Muscle of leg (tissue), 11 donors: Measurements from ENCODE around the gene VGF. TPM values are rescaled to one million over a fixed set of nuclear protein-coding genes. Genes with fewer than 3 reads are reported as not detected.

Experiments
- DNase-seq: peaks from one replicate; pipeline ENCODE4 v3.0.0; 2013
- H3K27ac ChIP-seq: one replicate; pipeline ENCODE4 v1.5.1; 2013; ENCODE audit warnings: mild to moderate bottlenecking, low read length, control low read depth
- H3K27me3 ChIP-seq: one replicate; pipeline ENCODE4 v1.6.1; 2013; ENCODE audit warnings: low read length; ENCODE audit not compliant: control insufficient read depth, insufficient read depth
- H3K36me3 ChIP-seq: one replicate; pipeline ENCODE4 v1.6.1; 2013; ENCODE audit warnings: low read length; ENCODE audit not compliant: control insufficient read depth, insufficient read depth
- H3K4me1 ChIP-seq: one replicate; pipeline ENCODE4 v1.6.1; 2013; ENCODE audit warnings: low read length; ENCODE audit not compliant: control insufficient read depth, insufficient read depth
- H3K4me3 ChIP-seq: one replicate; pipeline ENCODE4 v1.5.1; 2013; ENCODE audit warnings: low read length, control low read depth
- H3K9me3 ChIP-seq: replicated peaks from 2 replicates; pipeline ENCODE4 v1.6.1; 2013; ENCODE audit warnings: low read depth, low read length; ENCODE audit not compliant: control insufficient read depth
- WGBS: methylation state at CpG from one replicate; pipeline ENCODE4 v1.1.5; 2013; ENCODE audit warnings: missing lambda C conversion rate; ENCODE audit not compliant: insufficient coverage; 5-methylcytosine and 5-hydroxymethylcytosine counted together
- polyA plus RNA-seq, 8 donors: library from polyadenylated mRNA; unstranded; fragments of 120-200 nt; gene quantifications; one replicate each; pipeline versions ENCODE4 v1.2.1 to v1.2.3, GENCODE V29; 2013; ENCODE audit warnings: inconsistent platforms in 1 of 8, low replicate concordance in 1 of 8; ENCODE audit not compliant: insufficient read length in 8 of 8, insufficient read depth in 1 of 8
- total RNA-seq: library from RNA; stranded (reverse); fragments of 120-200 nt; gene quantifications from one replicate; pipeline ENCODE4 v1.2.4, GENCODE V29; 2013

The VGF gene
- total and polyA plus RNA-seq, 9 donors = 0.08 TPM; not detected in 8

- Histone ChIP-seq H3K27me3 (peaks cover 8% of the 10 kb centered on the region), H3K27ac (no peak overlapping the region), H3K4me1 (peaks cover 11% of the 10 kb centered on the region), H3K4me3 (no peak overlapping the region), H3K36me3 (peaks cover 30% of the 10 kb centered on the region), H3K9me3 (no peaks in the 10 kb centered on the region)
- 68% methylated on average over 10 of the region's 14 CpGs for WGBS
- DNase-seq = no peak
Measured at GRCh38 chr7:101156866-101157589, 8.3 kb downstream of the VGF start.

- H3K4me1 ChIP-seq = peaks cover 11% of the 10 kb centered on the region
- no peak overlapping the region for H3K4me3 ChIP-seq
- no peaks in the 10 kb centered on the region for H3K9me3 ChIP-seq
- 66% methylated on average over 3 of the region's 6 CpGs for WGBS
- peaks cover 30% of the 10 kb centered on the region for H3K36me3 ChIP-seq
- H3K27ac ChIP-seq = no peak overlapping the region
- no peak for DNase-seq
- peaks cover 2% of the 10 kb centered on the region for H3K27me3 ChIP-seq
Measured at GRCh38 chr7:101156277-101156676, 9.1 kb downstream of the VGF start.

GRCh38 chr7:101155303-101155702 is 10.1 kb downstream of the VGF start:
- Histone ChIP-seq H3K9me3 (no peaks in the 10 kb centered on the region), H3K4me3 (peak overlapping the region; percentile 75), H3K27me3 (peaks cover 2% of the 10 kb centered on the region), H3K4me1 (peaks cover 11% of the 10 kb centered on the region), H3K36me3 (peaks cover 26% of the 10 kb centered on the region), H3K27ac (no peak overlapping the region)
- WGBS = 45% methylated on average over 4 of the region's 4 CpGs
- DNase-seq = no peak

- no peak overlapping the region for H3K27ac ChIP-seq
- WGBS = under 1% methylated on average over 25 of the region's 34 CpGs
- peak overlapping the region; percentile 75 for H3K4me3 ChIP-seq
- no peak for DNase-seq
- peaks cover 2% of the 10 kb centered on the region for H3K27me3 ChIP-seq
- peaks cover 11% of the 10 kb centered on the region for H3K4me1 ChIP-seq
- peaks cover 20% of the 10 kb centered on the region for H3K36me3 ChIP-seq
- no peaks in the 10 kb centered on the region for H3K9me3 ChIP-seq
Measured at GRCh38 chr7:101154693-101155102, 10.7 kb downstream of the VGF start.

GRCh38 chr7:101153969-101154692 is 11.2 kb downstream of the VGF start, which contains the start of gene AP1S1:
AP1S1 (plus strand) TSS chr7:101154476; CDS start chr7:101154515, 39 bp downstream.
- Histone ChIP-seq H3K27ac (no peak within 1 kb of the TSS), H3K9me3 (no peaks in the 10 kb centered on the region), H3K4me1 (peaks cover 11% of the 10 kb centered on the region), H3K4me3 (peak within 1 kb of the TSS; percentile 75), H3K27me3 (peaks cover 2% of the 10 kb centered on the region), H3K36me3 (peaks cover 15% of the 10 kb centered on the region)
- WGBS = 3% methylated on average over 44 of the region's 51 CpGs
- DNase-seq = peak; percentile 97

GRCh38 chr7:101151908-101152651 is 13.3 kb downstream of the VGF start:
- H3K27me3 ChIP-seq = peaks cover 8% of the 10 kb centered on the region
- WGBS = no CpG with 5 or more reads among the region's 2 CpGs
- DNase-seq = no peak
- no peak overlapping the region for H3K27ac ChIP-seq
- no peak overlapping the region for H3K4me3 ChIP-seq
- H3K4me1 ChIP-seq = peaks cover 11% of the 10 kb centered on the region
- no peaks in the 10 kb centered on the region for H3K9me3 ChIP-seq
- H3K36me3 ChIP-seq = peaks cover 3% of the 10 kb centered on the region

GRCh38 chr7:101140746-101141382 is 24.5 kb downstream of the VGF start:
- DNase-seq = no peak
- 77% methylated on average over 4 of the region's 4 CpGs for WGBS
- peaks cover 9% of the 10 kb centered on the region for H3K4me1 ChIP-seq
- H3K9me3 ChIP-seq = no peaks in the 10 kb centered on the region
- H3K27ac ChIP-seq = no peak overlapping the region
- peaks cover 3% of the 10 kb centered on the region for H3K27me3 ChIP-seq
- no peak overlapping the region for H3K4me3 ChIP-seq
- no peaks in the 10 kb centered on the region for H3K36me3 ChIP-seq

- peaks cover 6% of the 10 kb centered on the region for H3K27me3 ChIP-seq
- no peaks in the 10 kb centered on the region for H3K9me3 ChIP-seq
- no peak for DNase-seq
- peaks cover 9% of the 10 kb centered on the region for H3K4me1 ChIP-seq
- no peaks in the 10 kb centered on the region for H3K36me3 ChIP-seq
- H3K27ac ChIP-seq = no peak overlapping the region
- WGBS = 0% methylated on average over 1 of the region's 3 CpGs
- no peak overlapping the region for H3K4me3 ChIP-seq
Measured at GRCh38 chr7:101140339-101140699, 25.1 kb downstream of the VGF start.

- H3K27ac ChIP-seq = peak overlapping the region; percentile 65
- peaks cover 9% of the 10 kb centered on the region for H3K4me1 ChIP-seq
- WGBS = no CpG with 5 or more reads among the region's 16 CpGs
- H3K9me3 ChIP-seq = no peaks in the 10 kb centered on the region
- no peaks in the 10 kb centered on the region for H3K36me3 ChIP-seq
- peak; percentile 82 for DNase-seq
- H3K4me3 ChIP-seq = no peak overlapping the region
- peaks cover 9% of the 10 kb centered on the region for H3K27me3 ChIP-seq
Measured at GRCh38 chr7:101138213-101138870, 27.0 kb downstream of the VGF start.
